ENCODE results near the gene TMEM151B.

GRCh38 chr6:44251576-44252524 lies 18.4 kb upstream of the TMEM151B start:
- TF ChIP-seq POLR2AphosphoS5 (IDR thresholded peaks at IDR 0.05; ENCODE audit: low read depth, low read length) = 0 out of 2 replicates have a peak, but pooled peaks have one; percentile 57
- 0 out of 2 replicates have a peak, but pooled peaks have one; percentile 28 for TF ChIP-seq POLR2A (IDR thresholded peaks at IDR 0.05; ENCODE audit: low read depth, low read length)
- TF ChIP-seq TAF1 (IDR thresholded peaks at IDR 0.05; ENCODE audit: borderline replicate concordance, low read depth, low read length) = no peak

Measured in GM12892 (cell line).